ENCODE measurements around the gene TFIP11. TPM values are rescaled to one million over a fixed set of nuclear protein-coding genes. Genes with fewer than 3 reads are reported as not detected.

Gene TFIP11
- total and polyA plus RNA-seq, 9 of the 15 experiments (the other 6 are each of a cell fraction or from before 2014, with no cell fraction given): 11.5 to 38.1 (median 25.2) TPM

GRCh38 chr22:26483439-26484359, 28.6 kb downstream of the TFIP11 start, which contains the start of the genes HPS4 and SRRD (continued):
- TF ChIP-seq TAF9B (IDR thresholded peaks at IDR 0.05; ENCODE audit: partially characterized antibody): peak; percentile 41
- peak; percentile 90 for TF ChIP-seq BHLHE40 (IDR thresholded peaks at IDR 0.05; ENCODE audit: low read length)
- peak; percentile 42; the same call in 1 of the 2 replicates for TF ChIP-seq ATF3 (IDR thresholded peaks at IDR 0.05)
- no peak for TF ChIP-seq ATF3 (CRISPR knock-in tag; conservative IDR thresholded peaks at IDR 0.05)
- no peak for TF ChIP-seq LCOR (CRISPR knock-in tag; IDR thresholded peaks at IDR 0.05)
- TF ChIP-seq ARID4B (CRISPR knock-in tag; IDR thresholded peaks at IDR 0.05): peak; percentile 85; the same call in 1 of the 2 replicates
- TF ChIP-seq ZNF24 (IDR thresholded peaks at IDR 0.05): peak; percentile 33; the same call in 1 of the 2 replicates
- peak; percentile 99 for TF ChIP-seq ADNP (tag; IDR thresholded peaks at IDR 0.05)
- no peak for TF ChIP-seq ARID2 (IDR thresholded peaks at IDR 0.05)
- peak; percentile 78 for TF ChIP-seq SP1 (CRISPR knock-in tag; IDR thresholded peaks at IDR 0.05)
- peak; percentile 47 for TF ChIP-seq FOSL1 (tag; conservative IDR thresholded peaks at IDR 0.05)
- peak; percentile 98 for TF ChIP-seq ATF1 (CRISPR knock-in tag; IDR thresholded peaks at IDR 0.05)
- TF ChIP-seq ATF1 (tag; IDR thresholded peaks at IDR 0.05): peak; percentile 99
- 0 out of 2 replicates have a peak, but pooled peaks have one; percentile 28 for TF ChIP-seq ZNF511 (CRISPR knock-in tag; IDR thresholded peaks at IDR 0.05)
- no peak; the same call in 1 of the 2 replicates for TF ChIP-seq POLR2AphosphoS5 (IDR thresholded peaks at IDR 0.05; ENCODE audit: control insufficient read depth, insufficient read depth, low read depth, low read length)
- peak; percentile 37; the same call in 1 of the 2 replicates for TF ChIP-seq GABPA (tag; conservative IDR thresholded peaks at IDR 0.05; ENCODE audit: low read depth)
- no peak for TF ChIP-seq HMBOX1 (IDR thresholded peaks at IDR 0.05)
- peak; percentile 96 for TF ChIP-seq ESRRA (IDR thresholded peaks at IDR 0.05; ENCODE audit: borderline replicate concordance, low read depth)
- TF ChIP-seq CHD4 (IDR thresholded peaks at IDR 0.05; ENCODE audit: insufficient read depth, insufficient replicate concordance, low read depth, low read length, poor library complexity, severe bottlenecking): peak; percentile 98
- no peak for TF ChIP-seq U2AF2 (optimal IDR thresholded peaks at IDR 0.05; ENCODE audit: low read depth, low read length)
- TF ChIP-seq ZNF57 (CRISPR knock-in tag; IDR thresholded peaks at IDR 0.05): no peak
- TF ChIP-seq KDM1A (IDR thresholded peaks at IDR 0.05): peak; percentile 97 to 99
